Transverse colon (tissue), 4 donors: Measurements from ENCODE around the gene NTRK3.

Experiments used
- CTCF ChIP-seq, 5 experiments: fragments of 200-600 bp in 3 of 5; fragments of 450-650 bp in 2 of 5; sonication (generic) in 3 of 5; IDR thresholded peaks; 1 replicate in 2 of 5; 2 replicates in 3 of 5; pipeline ENCODE4 v1.5.1; 2016 to 2017; ENCODE audit warnings: antibody characterized with exemption in 5 of 5, inconsistent platforms in 3 of 5, mild to moderate bottlenecking in 2 of 5, moderate library complexity in 1 of 5
- POLR2A ChIP-seq: fragments of 450-650 bp; IDR thresholded peaks from one replicate; pipeline ENCODE4 v1.6.1; 2016; ENCODE audit warnings: antibody characterized with exemption, mild to moderate bottlenecking, moderate library complexity
- POLR2AphosphoS5 ChIP-seq, 3 donors: sonication (generic); formaldehyde crosslinking; IDR thresholded peaks; one replicate each; pipeline ENCODE4 v1.6.1; 2016; ENCODE audit warnings: antibody characterized with exemption in 3 of 3

- TF ChIP-seq CTCF (IDR thresholded peaks at IDR 0.05) (no peak), POLR2AphosphoS5 (IDR thresholded peaks at IDR 0.05) (no peak), POLR2A (no peak)
Measured at GRCh38 chr15:88191812-88192165, 64.8 kb downstream of the NTRK3 start.
